GM21717 (cell line): ENCODE data around the gene ENG.

Experiments
- ATAC-seq: cut with Tn5 transposase; IDR thresholded peaks from one replicate; pipeline ENCODE4 v1.9.1; 2021; ENCODE audit warnings: mild to moderate bottlenecking, moderate library complexity; ENCODE audit not compliant: unreplicated experiment

Gene ENG

GRCh38 chr9:127815512-127816361 is 38.7 kb downstream of the ENG start:
- ATAC-seq = no peak

- ATAC-seq = no peak
These were observed 39.6 kb downstream of the ENG start for GRCh38 chr9:127814619-127815511.

GRCh38 chr9:127813686-127814226 is 40.7 kb downstream of the ENG start:
- ATAC-seq = no peak

GRCh38 chr9:127812936-127813675 is 41.4 kb downstream of the ENG start:
- no peak for ATAC-seq

- ATAC-seq = no peak
These were observed 42.4 kb downstream of the ENG start for GRCh38 chr9:127812011-127812410.

GRCh38 chr9:127810378-127811187 is 43.9 kb downstream of the ENG start:
- ATAC-seq = no peak

- no peak for ATAC-seq
These were observed 44.7 kb downstream of the ENG start for GRCh38 chr9:127809540-127810377.

GRCh38 chr9:127809002-127809539 is 45.4 kb downstream of the ENG start:
- no peak for ATAC-seq

- no peak for ATAC-seq
These were observed 46.0 kb downstream of the ENG start for GRCh38 chr9:127808347-127809001.

GRCh38 chr9:127806871-127807270 is 47.6 kb downstream of the ENG start:
- ATAC-seq = no peak

GRCh38 chr9:127805620-127806019 is 48.8 kb downstream of the ENG start:
- no peak for ATAC-seq

GRCh38 chr9:127803507-127804352 is 50.7 kb downstream of the ENG start:
- no peak for ATAC-seq

- ATAC-seq = peak; percentile 64
These were observed 51.6 kb downstream of the ENG start, which contains the start of gene FPGS for GRCh38 chr9:127802576-127803443. TSS of gene FPGS (plus strand) at chr9:127802882. CDS start at chr9:127802925, 43 bp downstream.

- no peak for ATAC-seq
These were observed 52.4 kb downstream of the ENG start for GRCh38 chr9:127801955-127802575.

GRCh38 chr9:127796852-127797370 is 57.5 kb downstream of the ENG start:
- ATAC-seq = no peak
